HL-60/S4 (cell line): ENCODE data around the gene TUB.

Experiments
- in situ Hi-C: fragments of 300-500 bp; cut with MboI; formaldehyde crosslinking; loops from 2 replicates; pipeline ENCODE4 v1.14.3; 2022; ENCODE audit warnings: low sequenced_read_pairs

The TUB gene

GRCh38 chr11:8103909-8104308, 22.9 kb downstream of the TUB start:
- in situ Hi-C loops = no loop called here

GRCh38 chr11:8105133-8105532, 24.1 kb downstream of the TUB start:
- in situ Hi-C loops = no loop called here

- in situ Hi-C loops = no loop called here
Measured at GRCh38 chr11:8105666-8106065, 24.7 kb downstream of the TUB start.

GRCh38 chr11:8106679-8107078, 25.7 kb downstream of the TUB start:
- in situ Hi-C loops = no loop called here

- in situ Hi-C loops = no loop called here
Measured at GRCh38 chr11:8107642-8108041, 26.6 kb downstream of the TUB start.

GRCh38 chr11:8108421-8108820, 27.4 kb downstream of the TUB start:
- in situ Hi-C loops = no loop called here

- in situ Hi-C loops = no loop called here
Measured at GRCh38 chr11:8109675-8110074, 28.7 kb downstream of the TUB start.

- in situ Hi-C loops = no loop called here
Measured at GRCh38 chr11:8110396-8110795, 29.4 kb downstream of the TUB start.

- in situ Hi-C loops = no loop called here
Measured at GRCh38 chr11:8111636-8112035, 30.6 kb downstream of the TUB start.

GRCh38 chr11:8122173-8122764, 41.3 kb downstream of the TUB start:
- in situ Hi-C loops = no loop called here

DNA sequence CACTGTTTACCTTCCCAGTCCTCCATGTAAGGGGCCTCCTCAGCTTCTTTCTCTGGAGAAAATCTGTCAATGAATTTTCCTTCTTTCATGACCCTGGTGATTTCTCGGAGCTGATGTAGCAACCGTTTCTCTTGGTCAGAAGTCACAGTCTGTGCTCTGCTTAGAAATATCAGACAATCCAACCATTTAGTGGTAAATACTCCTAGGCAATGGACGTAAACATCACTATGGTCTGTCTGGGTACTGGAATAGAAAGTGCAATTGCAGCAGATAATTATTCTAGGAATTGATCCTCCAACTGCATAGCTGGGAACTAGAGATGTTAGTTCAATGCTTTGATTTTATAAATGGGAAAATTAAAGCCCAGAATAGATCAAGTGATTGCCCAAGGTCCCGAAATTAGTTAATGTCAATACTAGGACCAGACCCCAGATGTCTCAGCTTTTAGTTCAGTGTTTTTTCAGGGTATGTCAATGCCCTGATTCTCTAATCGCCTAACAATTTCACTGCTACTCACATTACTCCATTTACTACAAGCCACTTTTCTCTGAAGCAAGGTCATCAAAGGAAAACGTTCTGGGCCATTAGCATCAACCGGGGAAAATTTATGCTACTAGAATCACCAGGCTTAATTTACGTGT, 45.8 kb downstream of the TUB start:
- in situ Hi-C loops = no loop called here

- in situ Hi-C loops = no loop called here
Measured at GRCh38 chr11:8127447-8127846, 46.4 kb downstream of the TUB start.

DNA sequence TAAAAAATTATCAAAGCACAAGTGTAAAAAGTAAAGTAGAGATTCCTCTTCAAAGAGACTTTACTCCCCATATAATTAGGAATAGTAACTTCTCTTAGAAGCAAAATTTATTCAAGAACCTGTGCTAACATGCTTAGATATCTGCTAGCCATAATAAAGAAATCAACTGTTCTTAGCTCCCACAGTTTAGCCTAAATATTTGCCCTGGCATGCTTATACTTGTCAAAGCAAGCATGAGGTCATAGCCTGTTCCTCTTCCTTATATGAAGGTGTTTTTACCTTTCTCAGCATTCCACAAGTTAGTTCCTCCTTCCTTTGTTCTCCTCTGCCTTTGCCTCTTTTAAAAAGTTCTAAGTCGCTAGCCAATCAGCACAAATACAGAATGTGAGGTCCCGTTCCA, 57.5 kb downstream of the TUB start:
- in situ Hi-C loops = no loop called here

DNA sequence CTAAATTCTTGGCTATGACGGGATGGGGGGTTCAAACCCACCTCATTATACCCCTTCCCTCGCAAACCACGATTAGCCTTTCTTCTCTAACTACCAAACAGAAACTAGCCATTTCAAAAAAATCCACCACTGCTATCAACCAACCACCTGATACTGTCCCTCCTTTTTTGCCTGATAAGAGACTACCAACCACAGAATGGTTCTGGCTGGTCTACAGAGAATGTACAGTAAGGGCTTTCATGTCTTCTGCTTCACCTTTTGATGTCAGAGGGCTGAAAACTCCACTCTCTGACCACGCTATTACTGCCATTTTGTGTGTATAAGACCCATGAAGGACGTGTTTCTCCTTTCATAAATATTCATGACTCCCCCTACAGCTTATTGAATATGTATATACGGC, 68.7 kb downstream of the TUB start:
- in situ Hi-C loops = no loop called here
